Type B pancreatic cell (in vitro differentiated cells): ENCODE data around the gene CERKL. TPM values are rescaled to one million over a fixed set of nuclear protein-coding genes. Genes with fewer than 3 reads are reported as not detected.

ENCODE experiments used
- DNase-seq: peaks from one replicate; pipeline ENCODE4 v3.0.0; 2021; ENCODE audit warnings: mixed read lengths; ENCODE audit not compliant: unreplicated experiment; ENCODE audit errors: extremely low spot score
- H3K27ac Mint-ChIP-seq: 2 replicates; pipeline ENCODE4 v1.8.0; 2021; ENCODE audit warnings: mild to moderate bottlenecking, mixed read lengths
- H3K27me3 Mint-ChIP-seq: 2 replicates; pipeline ENCODE4 v1.8.0; 2021; ENCODE audit warnings: mixed read lengths
- H3K36me3 Mint-ChIP-seq: 2 replicates; pipeline ENCODE4 v1.8.0; 2021; ENCODE audit warnings: mixed read lengths
- H3K4me1 Mint-ChIP-seq: one replicate; pipeline ENCODE4 v1.8.0; 2021; ENCODE audit warnings: mixed read lengths; ENCODE audit not compliant: unreplicated experiment
- H3K4me3 Mint-ChIP-seq: 2 replicates; pipeline ENCODE4 v1.8.0; 2021; ENCODE audit warnings: mild to moderate bottlenecking, mixed read lengths
- H3K9me3 Mint-ChIP-seq: 2 replicates; pipeline ENCODE4 v1.8.0; 2021; ENCODE audit warnings: mixed read lengths
- total RNA-seq: library from RNA; stranded (reverse); gene quantifications from 2 replicates; pipeline ENCODE4 v1.2.1, GENCODE V29; 2021; ENCODE audit warnings: low replicate concordance
- TF ChIP-seq, protein P1 (sequence below): fragments of 200-600 bp; sonication (generic); conservative IDR thresholded peaks from 2 replicates; pipeline ENCODE4 v1.5.0; 2021; ENCODE audit warnings: antibody characterized with exemption, mild to moderate bottlenecking

Gene CERKL
- total RNA-seq, 1 donor from 2014 or later, result 2.9 TPM

DNA sequence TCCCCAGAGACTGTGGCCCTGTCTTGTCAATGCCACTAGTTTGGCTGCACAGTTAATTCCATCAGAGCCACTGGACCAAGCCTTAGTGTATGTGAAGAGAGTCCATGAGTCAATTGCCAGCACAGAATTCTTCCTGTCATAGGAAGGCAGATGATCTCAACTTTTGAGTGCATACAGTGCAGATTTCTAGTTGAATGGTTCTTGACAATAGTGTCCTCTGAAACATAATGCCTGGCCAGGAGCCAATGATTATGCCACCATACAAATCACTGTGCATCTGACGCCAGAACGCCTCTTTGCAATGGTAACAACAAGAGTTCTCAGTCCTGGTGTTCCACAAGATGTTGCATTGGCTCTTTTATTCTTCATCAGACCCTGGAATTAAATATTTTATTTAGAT is 16.3 kb upstream of the CERKL start:
- TF ChIP-seq, protein P1, sequence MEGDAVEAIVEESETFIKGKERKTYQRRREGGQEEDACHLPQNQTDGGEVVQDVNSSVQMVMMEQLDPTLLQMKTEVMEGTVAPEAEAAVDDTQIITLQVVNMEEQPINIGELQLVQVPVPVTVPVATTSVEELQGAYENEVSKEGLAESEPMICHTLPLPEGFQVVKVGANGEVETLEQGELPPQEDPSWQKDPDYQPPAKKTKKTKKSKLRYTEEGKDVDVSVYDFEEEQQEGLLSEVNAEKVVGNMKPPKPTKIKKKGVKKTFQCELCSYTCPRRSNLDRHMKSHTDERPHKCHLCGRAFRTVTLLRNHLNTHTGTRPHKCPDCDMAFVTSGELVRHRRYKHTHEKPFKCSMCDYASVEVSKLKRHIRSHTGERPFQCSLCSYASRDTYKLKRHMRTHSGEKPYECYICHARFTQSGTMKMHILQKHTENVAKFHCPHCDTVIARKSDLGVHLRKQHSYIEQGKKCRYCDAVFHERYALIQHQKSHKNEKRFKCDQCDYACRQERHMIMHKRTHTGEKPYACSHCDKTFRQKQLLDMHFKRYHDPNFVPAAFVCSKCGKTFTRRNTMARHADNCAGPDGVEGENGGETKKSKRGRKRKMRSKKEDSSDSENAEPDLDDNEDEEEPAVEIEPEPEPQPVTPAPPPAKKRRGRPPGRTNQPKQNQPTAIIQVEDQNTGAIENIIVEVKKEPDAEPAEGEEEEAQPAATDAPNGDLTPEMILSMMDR, result no peak
- Mint-ChIP-seq H3K4me3 (no peak overlapping the region), H3K27ac (no peak overlapping the region), H3K4me1 (peaks cover 4% of the 10 kb centered on the region), H3K9me3 (peaks cover 4% of the 10 kb centered on the region), H3K27me3 (peaks cover 77% of the 10 kb centered on the region), H3K36me3 (peaks cover 4% of the 10 kb centered on the region)
- no peak for DNase-seq

DNA sequence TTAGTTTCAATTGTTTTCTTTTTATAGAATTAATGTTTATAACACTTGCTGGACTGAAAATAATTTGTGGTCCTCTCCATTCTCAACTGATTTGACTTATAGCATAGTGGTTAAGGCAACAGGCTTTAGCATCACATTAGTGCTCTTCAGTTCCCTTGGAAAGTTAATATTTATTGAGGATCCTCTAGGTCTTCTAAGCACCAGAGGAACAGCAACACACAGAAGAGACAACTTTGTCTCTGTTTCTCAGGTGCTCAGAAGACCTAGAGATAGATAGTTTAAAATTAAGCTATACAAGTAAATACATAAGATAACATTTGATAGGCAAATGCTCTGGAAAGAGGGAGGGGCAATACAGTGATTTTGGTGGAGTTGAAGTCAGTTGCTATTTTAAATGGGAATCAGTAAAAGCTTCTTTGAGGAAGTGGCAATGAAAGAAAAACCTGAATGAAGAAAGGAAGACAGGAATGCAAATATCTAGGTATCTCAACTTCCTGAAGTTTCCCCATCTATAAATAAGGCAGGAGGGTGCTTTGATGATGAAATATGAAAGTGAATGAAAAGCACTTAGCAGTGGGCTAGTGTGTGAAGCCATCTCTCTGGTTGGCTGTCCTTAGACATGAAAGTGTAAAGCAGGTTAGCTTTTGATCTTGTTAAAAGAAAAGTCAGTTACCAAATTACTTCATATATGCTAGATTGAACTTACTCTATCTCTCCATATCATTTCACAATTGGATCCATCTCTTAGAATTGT is 15.5 kb upstream of the CERKL start:
- Mint-ChIP-seq H3K36me3 (no peaks in the 10 kb centered on the region), H3K27ac (no peak overlapping the region), H3K9me3 (no peaks in the 10 kb centered on the region), H3K4me3 (no peak overlapping the region), H3K4me1 (no peaks in the 10 kb centered on the region), H3K27me3 (peaks cover 73% of the 10 kb centered on the region)
- TF ChIP-seq, protein P1, result no peak
- DNase-seq, result no peak

DNA sequence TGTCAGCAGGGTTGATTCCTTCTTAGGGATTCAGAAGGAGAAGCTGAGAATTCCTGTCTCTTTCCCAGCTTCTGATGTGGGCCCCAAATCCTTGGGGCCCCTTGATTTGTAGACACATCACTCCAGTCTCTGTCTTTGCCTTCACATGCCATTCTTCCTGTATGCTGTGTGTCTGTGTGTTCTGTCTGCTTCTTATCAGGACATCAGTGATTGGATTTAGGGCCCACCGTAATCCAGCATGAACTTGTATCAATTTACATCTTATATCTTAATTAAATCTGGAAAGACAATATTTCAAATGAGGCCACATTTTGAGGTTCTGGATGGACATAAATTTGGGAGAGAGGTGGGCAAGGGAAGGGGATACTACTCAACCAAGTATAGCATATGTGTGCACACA is 13.7 kb upstream of the CERKL start:
- H3K9me3 Mint-ChIP-seq, result no peaks in the 10 kb centered on the region
- peaks cover 73% of the 10 kb centered on the region for H3K27me3 Mint-ChIP-seq
- no peaks in the 10 kb centered on the region for H3K36me3 Mint-ChIP-seq
- no peak for DNase-seq
- H3K4me1 Mint-ChIP-seq, result no peaks in the 10 kb centered on the region
- TF ChIP-seq, protein P1, result no peak
- H3K27ac Mint-ChIP-seq, result no peak overlapping the region
- no peak overlapping the region for H3K4me3 Mint-ChIP-seq

DNA sequence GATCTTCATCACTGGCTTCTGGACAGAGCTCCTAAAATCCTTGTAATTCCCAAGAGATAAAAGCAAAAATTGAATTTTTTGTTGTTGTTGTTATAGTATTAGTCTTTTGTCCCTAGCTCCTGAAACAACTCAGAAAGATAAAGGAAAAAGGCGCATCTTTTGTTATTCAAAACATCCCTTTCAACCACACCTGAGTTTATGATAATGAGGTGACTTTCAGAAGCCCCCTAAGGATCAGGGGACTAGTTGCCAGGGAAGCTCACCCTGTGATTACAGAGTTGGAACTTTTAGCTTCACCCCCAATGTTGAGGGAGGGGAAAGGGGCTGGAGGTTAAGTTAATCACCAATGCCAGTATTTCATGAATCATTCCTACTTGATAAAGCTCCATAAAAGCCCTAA is 10.3 kb upstream of the CERKL start:
- H3K27ac Mint-ChIP-seq, result no peak overlapping the region
- H3K9me3 Mint-ChIP-seq, result no peaks in the 10 kb centered on the region
- DNase-seq, result no peak
- TF ChIP-seq, protein P1, result no peak
- H3K36me3 Mint-ChIP-seq, result no peaks in the 10 kb centered on the region
- no peak overlapping the region for H3K4me3 Mint-ChIP-seq
- H3K27me3 Mint-ChIP-seq, result peaks cover 44% of the 10 kb centered on the region
- H3K4me1 Mint-ChIP-seq, result no peaks in the 10 kb centered on the region

DNA sequence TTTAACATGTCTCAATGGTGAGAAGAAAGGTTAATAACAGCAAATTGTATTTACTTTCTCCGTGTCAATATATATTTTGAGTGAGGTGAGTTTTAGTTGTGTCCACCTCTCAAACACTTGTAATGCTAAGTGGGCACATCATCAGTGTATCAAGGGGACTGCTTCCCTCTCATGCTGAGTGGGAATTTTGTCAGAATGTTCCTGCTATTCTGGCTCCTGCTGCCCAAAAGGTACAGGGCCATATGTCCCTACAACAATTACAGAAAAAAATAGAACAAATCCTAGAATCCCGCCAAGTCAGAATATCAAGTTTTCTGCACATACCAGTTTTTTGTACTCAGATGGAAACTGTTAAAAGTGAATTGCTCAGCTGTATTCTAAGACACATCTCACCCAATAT is 5.4 kb upstream of the CERKL start:
- H3K4me3 Mint-ChIP-seq, result no peak overlapping the region
- no peaks in the 10 kb centered on the region for H3K9me3 Mint-ChIP-seq
- no peak overlapping the region for H3K27ac Mint-ChIP-seq
- no peak for DNase-seq
- H3K4me1 Mint-ChIP-seq, result no peaks in the 10 kb centered on the region
- H3K27me3 Mint-ChIP-seq, result peaks cover 52% of the 10 kb centered on the region
- TF ChIP-seq, protein P1, result no peak
- no peaks in the 10 kb centered on the region for H3K36me3 Mint-ChIP-seq
